ENCODE data around the gene PLPP7. TPM values are rescaled to one million over a fixed set of nuclear protein-coding genes. Genes with fewer than 3 reads are reported as not detected.
"Not testable (repeated sequence)": the region's sequence is repeated elsewhere in the genome, so short reads cannot be mapped to it uniquely, and the experiment has no call there.

PLPP7 gene
- total RNA-seq, 1 donor from 2014 or later, result 5.4 TPM

DNA sequence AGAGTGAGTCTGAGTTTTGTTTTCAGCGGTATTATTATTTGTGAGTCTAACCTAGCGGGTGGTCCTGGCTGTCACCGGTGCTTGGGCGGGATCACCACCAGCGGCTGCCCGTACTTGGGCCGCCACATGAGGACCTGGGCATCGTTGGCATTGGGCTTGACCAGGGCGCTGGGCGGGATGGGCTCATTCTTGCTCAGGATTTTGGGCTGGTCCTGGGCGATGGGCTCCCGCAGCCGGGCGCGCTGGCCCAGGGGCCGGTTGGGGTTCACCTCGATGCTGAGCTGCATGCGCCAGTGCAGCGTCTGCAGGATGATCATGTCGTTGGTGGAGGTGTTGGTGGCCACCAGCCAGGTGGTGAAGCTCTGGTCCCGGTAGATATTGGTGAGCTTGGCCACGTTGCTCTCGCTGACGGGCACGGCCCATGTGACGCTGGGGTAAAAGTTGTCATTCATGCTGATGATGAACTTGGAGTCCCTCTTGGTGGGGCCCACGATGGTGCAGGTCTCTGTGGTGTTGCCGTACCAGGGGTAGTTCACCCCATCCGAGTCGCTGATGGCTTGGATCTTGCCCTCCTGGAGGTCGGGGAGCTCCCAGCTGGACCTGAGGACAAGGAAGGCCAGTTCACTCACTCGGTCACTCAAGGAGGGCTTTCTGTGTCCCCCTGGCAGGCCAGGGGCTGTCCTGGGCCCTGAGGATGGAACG, 28.6 kb upstream of the PLPP7 start:
- Histone ChIP-seq H3F3A (ENCODE audit: low read depth) (no peaks in the 10 kb centered on the region), H3K27me3 (no peaks in the 10 kb centered on the region), H2AFZ (replicated peaks) (no peak overlapping the region), H4K20me1 (ENCODE audit: low read depth) (no peaks in the 10 kb centered on the region), H3K36me3 (no peaks in the 10 kb centered on the region), H3K4me3 (no peak overlapping the region), H3K4me1 (peaks cover 14% of the 10 kb centered on the region), H3K9me3 (ENCODE audit: low read depth) (no peaks in the 10 kb centered on the region), H3K4me2 (no peak overlapping the region), H3K9ac (no peak overlapping the region), H3K27ac (no peak overlapping the region), H3K79me2 (ENCODE audit: low read depth) (no peaks in the 10 kb centered on the region)
- Mint-ChIP-seq H3K27me3 (ENCODE audit: insufficient read depth, low read depth) (peaks cover 3% of the 10 kb centered on the region), H3K36me3 (no peaks in the 10 kb centered on the region), H3K9me3 (no peaks in the 10 kb centered on the region), H3K4me3 (no peak overlapping the region), H3K27ac (no peak overlapping the region), H3K4me1 (peaks cover 15% of the 10 kb centered on the region)
- DNase-seq (ENCODE audit: low spot score), result no peak
- no peak for TF ChIP-seq EZH2phosphoT487 (IDR thresholded peaks at IDR 0.05)
- TF ChIP-seq EZH2 (IDR thresholded peaks at IDR 0.05), result no peak
- TF ChIP-seq, protein P1, sequence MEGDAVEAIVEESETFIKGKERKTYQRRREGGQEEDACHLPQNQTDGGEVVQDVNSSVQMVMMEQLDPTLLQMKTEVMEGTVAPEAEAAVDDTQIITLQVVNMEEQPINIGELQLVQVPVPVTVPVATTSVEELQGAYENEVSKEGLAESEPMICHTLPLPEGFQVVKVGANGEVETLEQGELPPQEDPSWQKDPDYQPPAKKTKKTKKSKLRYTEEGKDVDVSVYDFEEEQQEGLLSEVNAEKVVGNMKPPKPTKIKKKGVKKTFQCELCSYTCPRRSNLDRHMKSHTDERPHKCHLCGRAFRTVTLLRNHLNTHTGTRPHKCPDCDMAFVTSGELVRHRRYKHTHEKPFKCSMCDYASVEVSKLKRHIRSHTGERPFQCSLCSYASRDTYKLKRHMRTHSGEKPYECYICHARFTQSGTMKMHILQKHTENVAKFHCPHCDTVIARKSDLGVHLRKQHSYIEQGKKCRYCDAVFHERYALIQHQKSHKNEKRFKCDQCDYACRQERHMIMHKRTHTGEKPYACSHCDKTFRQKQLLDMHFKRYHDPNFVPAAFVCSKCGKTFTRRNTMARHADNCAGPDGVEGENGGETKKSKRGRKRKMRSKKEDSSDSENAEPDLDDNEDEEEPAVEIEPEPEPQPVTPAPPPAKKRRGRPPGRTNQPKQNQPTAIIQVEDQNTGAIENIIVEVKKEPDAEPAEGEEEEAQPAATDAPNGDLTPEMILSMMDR (IDR thresholded peaks at IDR 0.05), result no peak

GRCh38 chr9:131262327-131263032, 27.0 kb upstream of the PLPP7 start:
- Mint-ChIP-seq H3K4me3 (no peak overlapping the region), H3K36me3 (no peaks in the 10 kb centered on the region), H3K27ac (no peak overlapping the region), H3K27me3 (ENCODE audit: insufficient read depth, low read depth) (no peaks in the 10 kb centered on the region), H3K9me3 (no peaks in the 10 kb centered on the region), H3K4me1 (peaks cover 9% of the 10 kb centered on the region)
- Histone ChIP-seq H3K4me3 (no peak overlapping the region), H3K9me3 (ENCODE audit: low read depth) (no peaks in the 10 kb centered on the region), H4K20me1 (ENCODE audit: low read depth) (no peaks in the 10 kb centered on the region), H3K9ac (no peak overlapping the region), H3K4me2 (no peak overlapping the region), H3F3A (ENCODE audit: low read depth) (no peaks in the 10 kb centered on the region), H3K4me1 (peaks cover 14% of the 10 kb centered on the region), H3K27ac (no peak overlapping the region), H3K27me3 (no peaks in the 10 kb centered on the region), H3K36me3 (no peaks in the 10 kb centered on the region), H2AFZ (replicated peaks) (no peak overlapping the region), H3K79me2 (ENCODE audit: low read depth) (no peaks in the 10 kb centered on the region)
- no peak for DNase-seq (ENCODE audit: low spot score)
- TF ChIP-seq EZH2phosphoT487 (IDR thresholded peaks at IDR 0.05), result no peak
- no peak for TF ChIP-seq EZH2 (IDR thresholded peaks at IDR 0.05)
- TF ChIP-seq, protein P1 (IDR thresholded peaks at IDR 0.05), result no peak

DNA sequence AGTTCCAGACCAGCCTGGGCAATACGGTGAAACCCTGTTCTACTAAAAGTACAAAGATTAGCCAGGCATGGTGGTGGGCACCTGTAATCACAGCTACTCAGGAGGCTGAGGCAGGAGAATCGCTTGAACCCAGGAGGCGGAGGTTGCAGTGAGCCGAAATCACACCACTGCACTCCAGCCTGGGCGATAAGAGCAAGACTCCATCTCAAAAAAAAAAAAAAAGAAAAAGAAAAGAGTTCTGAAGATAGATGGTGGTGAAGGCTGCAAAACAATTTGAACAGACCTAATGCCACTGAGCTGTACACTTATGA, 26.5 kb upstream of the PLPP7 start:
- H3K36me3 Mint-ChIP-seq; H3K27ac Mint-ChIP-seq; H3K9me3 Mint-ChIP-seq; H3K27me3 Mint-ChIP-seq (ENCODE audit: insufficient read depth, low read depth); DNase-seq (ENCODE audit: low spot score); H3K79me2 ChIP-seq (ENCODE audit: low read depth); H3K4me3 Mint-ChIP-seq; H3K4me2 ChIP-seq; H3K27ac ChIP-seq; H3K9me3 ChIP-seq (ENCODE audit: low read depth); H4K20me1 ChIP-seq (ENCODE audit: low read depth); H3F3A ChIP-seq (ENCODE audit: low read depth); H3K4me1 Mint-ChIP-seq; H2AFZ ChIP-seq (replicated peaks); H3K27me3 ChIP-seq; H3K4me3 ChIP-seq; H3K36me3 ChIP-seq; H3K9ac ChIP-seq: not testable (repeated sequence)
- H3K4me1 ChIP-seq, result peaks cover 14% of the 10 kb centered on the region

- TF ChIP-seq EZH2phosphoT487 (IDR thresholded peaks at IDR 0.05) (no peak), EZH2 (IDR thresholded peaks at IDR 0.05) (no peak)
- TF ChIP-seq, protein P1 (IDR thresholded peaks at IDR 0.05), result no peak
- no peaks in the 10 kb centered on the region for H3K36me3 ChIP-seq
- H3K9ac ChIP-seq, result no peak overlapping the region
- Mint-ChIP-seq H3K4me1 (peaks cover 6% of the 10 kb centered on the region), H3K27me3 (ENCODE audit: insufficient read depth, low read depth) (no peaks in the 10 kb centered on the region), H3K27ac (peak overlapping the region; percentile 74), H3K36me3 (no peaks in the 10 kb centered on the region), H3K9me3 (no peaks in the 10 kb centered on the region), H3K4me3 (no peak overlapping the region)
- H2AFZ ChIP-seq (replicated peaks), result no peak overlapping the region
- no peak overlapping the region for H3K4me2 ChIP-seq
- DNase-seq (ENCODE audit: low spot score), result no peak
- H3K4me3 ChIP-seq, result no peak overlapping the region
- H3K4me1 ChIP-seq, result peaks cover 14% of the 10 kb centered on the region
- H3K27ac ChIP-seq, result no peak overlapping the region
- no peaks in the 10 kb centered on the region for H3K27me3 ChIP-seq
- no peaks in the 10 kb centered on the region for H3K9me3 ChIP-seq (ENCODE audit: low read depth)
- H3F3A ChIP-seq (ENCODE audit: low read depth), result no peaks in the 10 kb centered on the region
- H4K20me1 ChIP-seq (ENCODE audit: low read depth), result no peaks in the 10 kb centered on the region
- H3K79me2 ChIP-seq (ENCODE audit: low read depth), result no peaks in the 10 kb centered on the region
These were observed 25.8 kb upstream of the PLPP7 start for GRCh38 chr9:131263701-131264100.

All from neural progenitor cell (in vitro differentiated cells).